K562 (cell line): ENCODE data around the gene CD248. TPM values are rescaled to one million over a fixed set of nuclear protein-coding genes. Genes with fewer than 3 reads are reported as not detected.

Experiments
- ATAC-seq: fragments of 200-7000 bp; cut with Tn5 transposase; 3 replicates; pipeline ENCODE4 v1.9.1; 2020; ENCODE audit warnings: moderate library complexity
- BruUV-seq: library from RNA; stranded (reverse); fragments of 400-500 nt; replicated peaks from 2 replicates; lab custom pipeline; 2021; lab: Mats Ljungman, UMichigan
- CTCF ChIA-PET: fragments of 300-600 bp; formaldehyde crosslinking; extraction: SDS; loops from one replicate; lab custom pipeline; 2021; ENCODE audit warnings: low intra/inter-chr PET ratio; lab: Yijun Ruan, JAX
- POLR2A ChIA-PET: fragments of 300-600, 350-650 bp; sonication (Branson Sonifier 250); formaldehyde crosslinking; extraction: SDS; loops from one replicate; lab custom pipeline; 2021; ENCODE audit warnings: antibody characterized with exemption, inconsistent platforms; lab: Yijun Ruan, JAX
- DNase-seq, 4 experiments: peaks; one replicate each; pipeline versions ENCODE4 v3.0.0 to v3.0.0-alpha.2; 2011 to 2018; ENCODE audit warnings: low spot score in 3 of 4, mixed read lengths in 3 of 4; ENCODE audit errors: extremely low read depth in 1 of 4
- FAIRE-seq: peaks from 2 replicates; lab custom pipeline; 2011; peaks lifted over from hg19 to GRCh38; lab: Jason Lieb, UNC
- H2AFZ ChIP-seq: 2 replicates; pipeline ENCODE4 v1.6.0; 2011; ENCODE audit warnings: low read depth, low read length, control low read depth, inconsistent platforms
- H3K27ac ChIP-seq: fragments of 200-600 bp; 3 replicates; pipeline ENCODE4 v1.8.0; 2011; ENCODE audit warnings: low read depth, mild to moderate bottlenecking, control low read depth, inconsistent platforms, low read length, moderate library complexity, mixed read lengths; ENCODE audit errors: extremely low read depth
- H3K27me3 ChIP-seq, 2 experiments: fragments of 300-600 bp in 1 of 2; 2 replicates in 1 of 2; 3 replicates in 1 of 2; pipeline versions ENCODE4 v1.6.0 to v1.8.0; 2011; ENCODE audit warnings: inconsistent platforms in 2 of 2, low read length in 2 of 2, mild to moderate bottlenecking in 1 of 2, mixed read lengths in 1 of 2, moderate library complexity in 1 of 2; ENCODE audit not compliant: control insufficient read depth in 2 of 2, insufficient read depth in 2 of 2
- H3K36me3 ChIP-seq: fragments of 300-600 bp; 3 replicates; pipeline ENCODE4 v1.8.0; 2011; ENCODE audit warnings: mild to moderate bottlenecking, low read length, inconsistent platforms; ENCODE audit not compliant: control insufficient read depth, insufficient read depth
- H3K4me1 ChIP-seq, 2 experiments: fragments of 200-600 bp in 1 of 2; replicated peaks in 1 of 2; 2 replicates in 1 of 2; 3 replicates in 1 of 2; pipeline versions ENCODE4 v1.5.1 to v1.8.0; 2011; ENCODE audit warnings: inconsistent platforms in 2 of 2, low read length in 2 of 2, mild to moderate bottlenecking in 1 of 2, mixed read lengths in 1 of 2, moderate library complexity in 1 of 2; ENCODE audit not compliant: control insufficient read depth in 2 of 2, insufficient read depth in 2 of 2
- H3K4me2 ChIP-seq: 2 replicates; pipeline ENCODE4 v1.6.1; 2011; ENCODE audit warnings: low read length, control low read depth, inconsistent platforms, mixed read lengths; ENCODE audit not compliant: insufficient read depth
- H3K4me3 ChIP-seq: fragments of 200-600 bp; sonication (generic), shearing (Covaris generic); 2 replicates; pipeline ENCODE4 v1.5.1; 2016; ENCODE audit warnings: control low read depth, inconsistent platforms
- H3K79me2 ChIP-seq: fragments of 200-600 bp; 3 replicates; pipeline ENCODE4 v1.8.0; 2011; ENCODE audit warnings: low read length, inconsistent platforms; ENCODE audit not compliant: control insufficient read depth, insufficient read depth
- H3K9ac ChIP-seq, 2 experiments: 2 replicates each; pipeline versions ENCODE4 v1.6.0 to v1.6.1; 2011; ENCODE audit warnings: low read depth in 2 of 2, low read length in 2 of 2, control low read depth in 1 of 2, inconsistent platforms in 1 of 2, mild to moderate bottlenecking in 1 of 2, mixed read lengths in 1 of 2; ENCODE audit not compliant: insufficient read depth in 1 of 2
- H3K9me1 ChIP-seq: one replicate; pipeline ENCODE4 v1.6.0; 2011; ENCODE audit warnings: inconsistent platforms, mild to moderate bottlenecking, low read length, moderate library complexity; ENCODE audit not compliant: control insufficient read depth, insufficient read depth
- H3K9me3 ChIP-seq: replicated peaks from 2 replicates; pipeline ENCODE4 v1.5.1; 2011; ENCODE audit warnings: low read depth, low read length, inconsistent platforms; ENCODE audit not compliant: control insufficient read depth, insufficient read depth
- H4K20me1 ChIP-seq: replicated peaks from 2 replicates; pipeline ENCODE4 v1.6.1; 2011; ENCODE audit warnings: low read length, inconsistent platforms, mixed read lengths; ENCODE audit not compliant: control insufficient read depth, insufficient read depth
- BCOR ChIP-seq: fragments of 450-650 bp; IDR thresholded peaks from 2 replicates; pipeline ENCODE4 v1.6.1; 2016
- CEBPG ChIP-seq, 3 experiments: fragments of 200-800 bp in 1 of 3; sonication (Bioruptor generic) in 1 of 3; sonication (generic) in 1 of 3; formaldehyde crosslinking in 1 of 3; IDR thresholded peaks in 2 of 3; conservative IDR thresholded peaks in 1 of 3; 2 replicates each; pipeline versions ENCODE4 v1.6.1 to v1.8.0; 2016 to 2022; ENCODE audit warnings: missing compliant biosample characterization in 2 of 3, missing genetic modification characterization in 2 of 3, mild to moderate bottlenecking in 1 of 3, missing genetic modification reagents in 1 of 3
- HNRNPL ChIP-seq: fragments of 200-400 bp; formaldehyde crosslinking; IDR thresholded peaks from 2 replicates; pipeline ENCODE4 v1.6.1; 2017; ENCODE audit warnings: low read depth, mild to moderate bottlenecking, low read length
- KDM1A ChIP-seq, 2 experiments: fragments of 450-650 bp; IDR thresholded peaks; 2 replicates each; pipeline ENCODE4 v1.6.1; 2016; ENCODE audit warnings: mild to moderate bottlenecking in 2 of 2
- ZFX ChIP-seq: sonication (generic); formaldehyde crosslinking; IDR thresholded peaks from 2 replicates; pipeline ENCODE4 v1.8.0; 2022; ENCODE audit warnings: mild to moderate bottlenecking, missing genetic modification reagents, moderate library complexity
- WGBS: fragments of 100-300 bp; shearing (Covaris generic); methylation state at CpG from one replicate; pipeline ENCODE4 v1.1.6; 2016; ENCODE audit warnings: low coverage, mixed read lengths; ENCODE audit not compliant: insufficient coverage; ENCODE audit errors: missing lambda C conversion rate; 5-methylcytosine and 5-hydroxymethylcytosine counted together
- in situ Hi-C: fragments of 300-500 bp; cut with MboI; formaldehyde crosslinking; loops from 4 replicates; pipeline ENCODE4 v1.15.0; 2018; ENCODE audit warnings: inconsistent platforms, mixed read lengths
- intact Hi-C: fragments of 100-400 bp; cut with micrococcal nuclease; formaldehyde crosslinking; loops from 2 replicates; pipeline ENCODE4 v1.14.2; 2022
- polyA plus RNA-seq, 8 experiments: library from polyadenylated mRNA; depleted of rRNA in 4 of 8; stranded (reverse) in 5 of 8; unstranded in 3 of 8; fragments of >200 nt; fragmentation: Nextera tagmentation in 2 of 8; fragmentation: Illumina TruSeq in 1 of 8; extraction: Ambion mirVana in 2 of 8; extraction: Trizol in 1 of 8; gene quantifications; 2 replicates each; pipeline versions ENCODE4 v1.2.1 to v1.2.3, GENCODE V29; 2011 to 2014; ENCODE audit warnings: inconsistent platforms in 1 of 8, missing spikeins in 1 of 8
- total RNA-seq, 7 experiments: library from RNA; depleted of rRNA in 6 of 7; stranded (reverse); fragments of >200 nt in 6 of 7; fragmentation: Illumina TruSeq in 2 of 7; extraction: Trizol in 2 of 7; gene quantifications; 2 replicates each; pipeline versions ENCODE4 v1.2.1 to v1.2.3, GENCODE V29; 2011 to 2021; ENCODE audit warnings: low replicate concordance in 1 of 7
- TF ChIP-seq, protein P1 (sequence below): sonication (generic); formaldehyde crosslinking; IDR thresholded peaks from 2 replicates; pipeline ENCODE4 v1.8.0; 2022; ENCODE audit warnings: mild to moderate bottlenecking, missing genetic modification reagents, borderline replicate concordance

The CD248 gene
- total and polyA plus RNA-seq, 9 of the 15 experiments (the other 6 are each of a cell fraction or from before 2014, with no cell fraction given): 0.09 TPM; not detected in 8

DNA sequence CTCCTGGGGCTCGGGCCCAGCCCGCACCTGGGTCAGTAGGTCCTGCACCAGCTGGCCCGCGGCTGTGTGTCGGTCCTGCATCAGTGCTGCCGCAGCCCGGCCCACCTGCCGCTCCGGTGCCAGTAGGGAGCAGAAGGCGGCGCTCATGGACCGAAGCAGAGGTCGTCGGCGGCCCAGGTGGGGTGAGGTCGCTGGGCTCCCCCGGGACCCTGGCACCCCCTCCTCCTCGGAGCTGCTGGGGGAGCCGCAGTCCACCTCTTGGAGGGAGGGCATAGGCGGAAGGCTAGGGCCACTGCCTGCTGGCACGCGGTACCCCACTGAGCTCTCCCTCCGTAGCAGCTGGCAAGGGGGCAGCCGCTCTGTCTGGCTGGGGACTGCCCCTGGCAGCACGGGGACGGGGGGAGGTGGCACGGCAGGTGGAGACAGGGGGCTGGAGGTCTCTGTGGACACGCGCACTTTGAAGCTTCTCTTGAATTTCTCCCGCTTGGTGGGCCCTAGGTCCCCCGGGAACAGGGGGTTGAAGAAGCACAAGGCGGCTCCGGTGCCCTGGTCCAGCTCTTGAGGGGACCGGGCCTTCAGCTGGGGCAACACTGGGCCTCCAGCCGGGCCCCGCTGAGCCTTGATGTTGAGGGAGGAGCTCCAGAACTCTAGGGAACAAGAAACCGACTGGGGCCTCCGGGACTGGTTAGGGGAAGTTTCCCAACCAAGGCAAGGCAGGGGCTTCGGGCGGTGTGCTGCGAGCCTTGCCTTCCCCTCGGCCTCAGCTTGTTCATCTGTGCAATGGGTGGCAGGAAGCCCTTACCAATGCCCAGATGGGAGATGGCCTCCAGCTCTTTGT lies 18.0 kb upstream of the CD248 start:
- POLR2A ChIA-PET: interaction anchor here (0.6 to 1.3 kb wide), 9 partner anchors 10 to 912 kb away, joined by 3 to 5 read pairs (median 3); partner anchors contain the start of genes BRMS1 and YIF1A
- in situ Hi-C loops: no loop called here
- no peak for ATAC-seq

More for the DNA sequence above, 18.0 kb upstream of the CD248 start:
- DNase-seq: peak in 1 of 4 experiments; percentile 17
- WGBS: 49% methylated on average over 22 of the region's 42 CpGs
- no peak overlapping the region for H3K4me2 ChIP-seq
- no TSS peak for BruUV-seq
- no peaks in the 10 kb centered on the region for H3K79me2 ChIP-seq
- H2AFZ ChIP-seq: no peak overlapping the region
- peaks cover 27% of the 10 kb centered on the region; the same call in 1 of the 3 replicates for H3K36me3 ChIP-seq
- no peak overlapping the region for H3K4me3 ChIP-seq
- intact Hi-C loops: no loop called here
- no peak for FAIRE-seq
- peaks cover 3% of the 10 kb centered on the region; the same call in 1 of the 2 replicates for H4K20me1 ChIP-seq
- no peak overlapping the region for H3K27ac ChIP-seq
- peak overlapping the region in 1 of 2 experiments; percentile 80; a peak in 2 of 4 replicates for H3K9ac ChIP-seq
- TF ChIP-seq CEBPG (CRISPR knock-in tag; IDR thresholded peaks at IDR 0.05) (no peak), CEBPG (tag; conservative IDR thresholded peaks at IDR 0.05 in 1 of 2, IDR thresholded peaks at IDR 0.05 in 1 of 2) (no peak), KDM1A (IDR thresholded peaks at IDR 0.05) (0 out of 4 replicates have a peak, but pooled peaks of 1 of the 2 experiments have one; percentile 20), BCOR (0 out of 2 replicates have a peak, but pooled peaks have one; percentile 34), HNRNPL (0 out of 2 replicates have a peak, but pooled peaks have one; percentile 39), ZFX (CRISPR knock-in tag) (peak; percentile 17; the same call in 1 of the 2 replicates)
- TF ChIP-seq, protein P1, sequence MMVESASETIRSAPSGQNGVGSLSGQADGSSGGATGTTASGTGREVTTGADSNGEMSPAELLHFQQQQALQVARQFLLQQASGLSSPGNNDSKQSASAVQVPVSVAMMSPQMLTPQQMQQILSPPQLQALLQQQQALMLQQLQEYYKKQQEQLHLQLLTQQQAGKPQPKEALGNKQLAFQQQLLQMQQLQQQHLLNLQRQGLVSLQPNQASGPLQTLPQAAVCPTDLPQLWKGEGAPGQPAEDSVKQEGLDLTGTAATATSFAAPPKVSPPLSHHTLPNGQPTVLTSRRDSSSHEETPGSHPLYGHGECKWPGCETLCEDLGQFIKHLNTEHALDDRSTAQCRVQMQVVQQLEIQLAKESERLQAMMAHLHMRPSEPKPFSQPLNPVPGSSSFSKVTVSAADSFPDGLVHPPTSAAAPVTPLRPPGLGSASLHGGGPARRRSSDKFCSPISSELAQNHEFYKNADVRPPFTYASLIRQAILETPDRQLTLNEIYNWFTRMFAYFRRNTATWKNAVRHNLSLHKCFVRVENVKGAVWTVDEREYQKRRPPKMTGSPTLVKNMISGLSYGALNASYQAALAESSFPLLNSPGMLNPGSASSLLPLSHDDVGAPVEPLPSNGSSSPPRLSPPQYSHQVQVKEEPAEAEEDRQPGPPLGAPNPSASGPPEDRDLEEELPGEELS (CRISPR knock-in tag): no peak
- no peaks in the 10 kb centered on the region for H3K9me3 ChIP-seq
- CTCF ChIA-PET: no interaction called here
- H3K9me1 ChIP-seq: no peaks in the 10 kb centered on the region
- H3K27me3 ChIP-seq: no peaks in the 10 kb centered on the region
- H3K4me1 ChIP-seq: peaks cover 15 to 68% of the 10 kb centered on the region in 2 experiments
